ENCODE results near the gene FAM170B. TPM values are rescaled to one million over a fixed set of nuclear protein-coding genes. Genes with fewer than 3 reads are reported as not detected.

Gene FAM170B
- total RNA-seq, 5 donors from 2014 or later (not counting 1 experiment from before 2014, with no cell fraction given) = 0.16 TPM; not detected in 4

GRCh38 chr10:49161411-49161997 is 27.7 kb upstream of the FAM170B start:
- Mint-ChIP-seq H3K9me3 (no peaks in the 10 kb centered on the region), H3K27ac (no peak overlapping the region), H3K4me3 (no peak overlapping the region), H3K27me3 (peaks cover 0 to 5% of the 10 kb centered on the region in 2 donors), H3K4me1 (peaks cover 12 to 27% (median 15%) of the 10 kb centered on the region in 3 donors), H3K36me3 (peaks cover 4% of the 10 kb centered on the region)
- H3K36me3 ChIP-seq (ENCODE audit: control insufficient read depth in 2 of 2, extremely low read depth in 1 of 2, insufficient read depth in 1 of 2, low read length in 1 of 2) = peaks cover 0 to 4% of the 10 kb centered on the region in 2 donors
- ChIA-PET POLR2A (no interaction called here), CTCF (no interaction called here)
- no peak overlapping the region for H3K27ac ChIP-seq (ENCODE audit: low read length)
- H3K9me3 ChIP-seq = no peaks in the 10 kb centered on the region
- H3K4me3 ChIP-seq (ENCODE audit: control insufficient read depth in 1 of 2, extremely low read depth in 1 of 2, low read length in 1 of 2) = no peak overlapping the region
- WGBS (ENCODE audit: insufficient coverage) = 70% methylated on average over 3 of the region's 8 CpGs
- peaks cover 0 to 5% of the 10 kb centered on the region in 2 experiments for H3K27me3 ChIP-seq (replicated peaks in 1 of 2; ENCODE audit: control insufficient read depth in 2 of 2, extremely low read depth in 1 of 2, insufficient read depth in 2 of 2, low read length in 1 of 2)
- DNase-seq (no peak), ATAC-seq (replicated peaks in 1 of 4) (no peak)
- H3K4me1 ChIP-seq (ENCODE audit: control insufficient read depth in 1 of 2, extremely low read depth in 1 of 2, insufficient read depth in 2 of 2, low read length in 2 of 2) = peaks cover 0 to 9% of the 10 kb centered on the region in 2 experiments

- no peaks in the 10 kb centered on the region for H3K9me3 Mint-ChIP-seq
- ChIA-PET CTCF (no interaction called here), POLR2A (no interaction called here)
- H3K27ac Mint-ChIP-seq = no peak overlapping the region
- WGBS (ENCODE audit: insufficient coverage) = 80% methylated on average over 1 of the region's 5 CpGs
- H3K9me3 ChIP-seq = no peaks in the 10 kb centered on the region
- peaks cover 0 to 9% of the 10 kb centered on the region in 2 experiments for H3K4me1 ChIP-seq (ENCODE audit: control insufficient read depth in 1 of 2, extremely low read depth in 1 of 2, insufficient read depth in 2 of 2, low read length in 2 of 2)
- peaks cover 12 to 28% (median 15%) of the 10 kb centered on the region in 3 donors for H3K4me1 Mint-ChIP-seq
- no peaks in the 10 kb centered on the region for H3K36me3 ChIP-seq (ENCODE audit: control insufficient read depth in 2 of 2, extremely low read depth in 1 of 2, insufficient read depth in 1 of 2, low read length in 1 of 2)
- DNase-seq = no peak
- no peak for ATAC-seq (replicated peaks in 1 of 4)
- peaks cover 0 to 10% of the 10 kb centered on the region in 2 donors for H3K27me3 Mint-ChIP-seq
- no peak overlapping the region for H3K4me3 ChIP-seq (ENCODE audit: control insufficient read depth in 1 of 2, extremely low read depth in 1 of 2, low read length in 1 of 2)
- H3K36me3 Mint-ChIP-seq = peaks cover 4% of the 10 kb centered on the region
- peaks cover 0 to 5% of the 10 kb centered on the region in 2 experiments for H3K27me3 ChIP-seq (replicated peaks in 1 of 2; ENCODE audit: control insufficient read depth in 2 of 2, extremely low read depth in 1 of 2, insufficient read depth in 2 of 2, low read length in 1 of 2)
- no peak overlapping the region for H3K4me3 Mint-ChIP-seq
- no peak overlapping the region for H3K27ac ChIP-seq (ENCODE audit: low read length)
Observed at GRCh38 chr10:49160814-49161213, 27.0 kb upstream of the FAM170B start.

- Mint-ChIP-seq H3K4me1 (peaks cover 12 to 28% (median 15%) of the 10 kb centered on the region in 3 donors), H3K9me3 (no peaks in the 10 kb centered on the region), H3K27me3 (peaks cover 0 to 15% of the 10 kb centered on the region in 2 donors), H3K36me3 (peaks cover 4% of the 10 kb centered on the region), H3K4me3 (no peak overlapping the region), H3K27ac (no peak overlapping the region)
- DNase-seq (no peak), ATAC-seq (replicated peaks in 1 of 4) (no peak)
- peaks cover 0 to 5% of the 10 kb centered on the region in 2 experiments for H3K27me3 ChIP-seq (replicated peaks in 1 of 2; ENCODE audit: control insufficient read depth in 2 of 2, extremely low read depth in 1 of 2, insufficient read depth in 2 of 2, low read length in 1 of 2)
- H3K4me1 ChIP-seq (ENCODE audit: control insufficient read depth in 1 of 2, extremely low read depth in 1 of 2, insufficient read depth in 2 of 2, low read length in 2 of 2) = peaks cover 0 to 9% of the 10 kb centered on the region in 2 experiments
- no peaks in the 10 kb centered on the region for H3K9me3 ChIP-seq
- CTCF ChIA-PET = no interaction called here
- POLR2A ChIA-PET = no interaction called here
- no CpG with 5 or more reads among the region's 5 CpGs for WGBS (ENCODE audit: insufficient coverage)
- H3K4me3 ChIP-seq (ENCODE audit: control insufficient read depth in 1 of 2, extremely low read depth in 1 of 2, low read length in 1 of 2) = no peak overlapping the region
- no peaks in the 10 kb centered on the region for H3K36me3 ChIP-seq (ENCODE audit: control insufficient read depth in 2 of 2, extremely low read depth in 1 of 2, insufficient read depth in 1 of 2, low read length in 1 of 2)
- H3K27ac ChIP-seq (ENCODE audit: low read length) = no peak overlapping the region
Observed at GRCh38 chr10:49160110-49160509, 26.3 kb upstream of the FAM170B start.

GRCh38 chr10:49158915-49159314 is 25.1 kb upstream of the FAM170B start:
- CTCF ChIA-PET = no interaction called here
- Histone ChIP-seq H3K4me1 (ENCODE audit: control insufficient read depth in 1 of 2, extremely low read depth in 1 of 2, insufficient read depth in 2 of 2, low read length in 2 of 2) (peaks cover 0 to 6% of the 10 kb centered on the region in 2 experiments), H3K9me3 (no peaks in the 10 kb centered on the region), H3K27ac (ENCODE audit: low read length) (no peak overlapping the region), H3K4me3 (ENCODE audit: control insufficient read depth in 1 of 2, extremely low read depth in 1 of 2, low read length in 1 of 2) (no peak overlapping the region), H3K36me3 (ENCODE audit: control insufficient read depth in 2 of 2, extremely low read depth in 1 of 2, insufficient read depth in 1 of 2, low read length in 1 of 2) (no peaks in the 10 kb centered on the region), H3K27me3 (replicated peaks in 1 of 2; ENCODE audit: control insufficient read depth in 2 of 2, extremely low read depth in 1 of 2, insufficient read depth in 2 of 2, low read length in 1 of 2) (peaks cover 0 to 6% of the 10 kb centered on the region in 2 experiments)
- ATAC-seq (replicated peaks in 1 of 4) (no peak), DNase-seq (no peak)
- H3K9me3 Mint-ChIP-seq = no peaks in the 10 kb centered on the region
- no peak overlapping the region for H3K4me3 Mint-ChIP-seq
- H3K27ac Mint-ChIP-seq = no peak overlapping the region
- peaks cover 3 to 18% (median 9%) of the 10 kb centered on the region in 3 donors for H3K4me1 Mint-ChIP-seq
- H3K36me3 Mint-ChIP-seq = no peaks in the 10 kb centered on the region
- POLR2A ChIA-PET = no interaction called here
- no CpG with 5 or more reads among the region's 3 CpGs for WGBS (ENCODE audit: insufficient coverage)
- peaks cover 0 to 18% of the 10 kb centered on the region in 2 donors for H3K27me3 Mint-ChIP-seq

DNA sequence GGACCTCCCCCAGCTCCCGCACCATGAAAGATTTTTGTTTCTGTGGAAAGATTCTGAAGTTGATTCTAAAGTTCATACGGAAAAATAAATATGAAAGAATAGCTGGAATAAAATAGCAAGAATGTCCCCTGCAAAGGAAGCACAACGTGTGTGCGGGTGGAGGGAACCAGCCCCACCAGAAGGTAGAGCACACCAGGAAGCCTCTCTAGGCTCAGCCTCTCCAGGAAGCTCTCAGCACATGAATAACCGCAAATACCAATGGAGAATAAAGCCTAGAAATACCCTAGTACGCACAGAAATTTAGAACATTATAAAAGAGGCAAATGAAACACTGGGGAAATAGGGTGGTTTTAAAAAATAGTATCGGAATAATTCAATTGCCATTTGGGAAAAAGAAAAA is 24.6 kb upstream of the FAM170B start:
- Mint-ChIP-seq H3K36me3 (no peaks in the 10 kb centered on the region), H3K4me1 (peaks cover 1 to 18% (median 9%) of the 10 kb centered on the region in 3 donors), H3K27ac (no peak overlapping the region), H3K27me3 (peaks cover 0 to 20% of the 10 kb centered on the region in 2 donors), H3K4me3 (no peak overlapping the region), H3K9me3 (no peaks in the 10 kb centered on the region)
- H3K9me3 ChIP-seq = no peaks in the 10 kb centered on the region
- POLR2A ChIA-PET = no interaction called here
- 83% methylated on average over 3 of the region's 7 CpGs for WGBS (ENCODE audit: insufficient coverage)
- no peak overlapping the region for H3K4me3 ChIP-seq (ENCODE audit: control insufficient read depth in 1 of 2, extremely low read depth in 1 of 2, low read length in 1 of 2)
- DNase-seq (no peak), ATAC-seq (replicated peaks in 1 of 4) (no peak)
- peaks cover 0 to 6% of the 10 kb centered on the region in 2 experiments for H3K4me1 ChIP-seq (ENCODE audit: control insufficient read depth in 1 of 2, extremely low read depth in 1 of 2, insufficient read depth in 2 of 2, low read length in 2 of 2)
- CTCF ChIA-PET = no interaction called here
- H3K36me3 ChIP-seq (ENCODE audit: control insufficient read depth in 2 of 2, extremely low read depth in 1 of 2, insufficient read depth in 1 of 2, low read length in 1 of 2) = no peaks in the 10 kb centered on the region
- H3K27ac ChIP-seq (ENCODE audit: low read length) = no peak overlapping the region
- H3K27me3 ChIP-seq (replicated peaks in 1 of 2; ENCODE audit: control insufficient read depth in 2 of 2, extremely low read depth in 1 of 2, insufficient read depth in 2 of 2, low read length in 1 of 2) = peaks cover 0 to 8% of the 10 kb centered on the region in 2 experiments

DNA sequence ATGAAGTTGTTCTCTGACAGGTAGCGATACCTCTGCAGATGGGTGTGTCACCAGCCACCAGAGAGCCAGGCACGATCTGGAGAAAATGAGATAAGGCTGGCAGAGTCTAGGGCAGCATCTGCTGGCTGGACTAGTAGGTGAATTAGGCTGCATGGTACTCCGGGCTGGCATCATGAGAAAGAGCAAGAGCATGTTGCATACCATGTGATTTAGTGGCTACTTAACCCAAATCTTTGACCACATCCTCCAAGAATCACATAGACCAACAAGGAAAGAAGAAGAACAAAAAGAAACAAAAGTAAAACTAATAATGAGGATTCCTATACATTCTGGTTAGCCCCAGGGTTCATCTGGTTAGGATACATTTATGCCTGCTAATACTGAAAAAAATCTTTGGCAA is 23.4 kb upstream of the FAM170B start:
- Mint-ChIP-seq H3K9me3 (no peaks in the 10 kb centered on the region), H3K4me3 (no peak overlapping the region), H3K4me1 (peaks cover 1 to 18% (median 9%) of the 10 kb centered on the region in 3 donors), H3K36me3 (no peaks in the 10 kb centered on the region), H3K27ac (no peak overlapping the region), H3K27me3 (peaks cover 0 to 25% of the 10 kb centered on the region in 2 donors)
- no peak overlapping the region for H3K4me3 ChIP-seq (ENCODE audit: control insufficient read depth in 1 of 2, extremely low read depth in 1 of 2, low read length in 1 of 2)
- peaks cover 0 to 3% of the 10 kb centered on the region in 2 experiments for H3K27me3 ChIP-seq (replicated peaks in 1 of 2; ENCODE audit: control insufficient read depth in 2 of 2, extremely low read depth in 1 of 2, insufficient read depth in 2 of 2, low read length in 1 of 2)
- ATAC-seq (replicated peaks in 1 of 4) (no peak), DNase-seq (no peak)
- WGBS (ENCODE audit: insufficient coverage) = 100% methylated on average over 1 of the region's 3 CpGs
- no peaks in the 10 kb centered on the region for H3K36me3 ChIP-seq (ENCODE audit: control insufficient read depth in 2 of 2, extremely low read depth in 1 of 2, insufficient read depth in 1 of 2, low read length in 1 of 2)
- peaks cover 0 to 6% of the 10 kb centered on the region in 2 experiments for H3K4me1 ChIP-seq (ENCODE audit: control insufficient read depth in 1 of 2, extremely low read depth in 1 of 2, insufficient read depth in 2 of 2, low read length in 2 of 2)
- ChIA-PET POLR2A (no interaction called here), CTCF (no interaction called here)
- no peak overlapping the region for H3K27ac ChIP-seq (ENCODE audit: low read length)
- H3K9me3 ChIP-seq = no peaks in the 10 kb centered on the region

All from T-cell (primary cell).